NCI-H1092 (cell line): Measurements from ENCODE around the gene DST.
"Not testable (repeated sequence)": the region's sequence is repeated elsewhere in the genome, so short reads cannot be mapped to it uniquely, and the experiment has no call there.

ENCODE experiments used
- DNase-seq: peaks from one replicate; lab custom pipeline; 2025; lab: John Stamatoyannopoulos, UW

Gene DST

DNA sequence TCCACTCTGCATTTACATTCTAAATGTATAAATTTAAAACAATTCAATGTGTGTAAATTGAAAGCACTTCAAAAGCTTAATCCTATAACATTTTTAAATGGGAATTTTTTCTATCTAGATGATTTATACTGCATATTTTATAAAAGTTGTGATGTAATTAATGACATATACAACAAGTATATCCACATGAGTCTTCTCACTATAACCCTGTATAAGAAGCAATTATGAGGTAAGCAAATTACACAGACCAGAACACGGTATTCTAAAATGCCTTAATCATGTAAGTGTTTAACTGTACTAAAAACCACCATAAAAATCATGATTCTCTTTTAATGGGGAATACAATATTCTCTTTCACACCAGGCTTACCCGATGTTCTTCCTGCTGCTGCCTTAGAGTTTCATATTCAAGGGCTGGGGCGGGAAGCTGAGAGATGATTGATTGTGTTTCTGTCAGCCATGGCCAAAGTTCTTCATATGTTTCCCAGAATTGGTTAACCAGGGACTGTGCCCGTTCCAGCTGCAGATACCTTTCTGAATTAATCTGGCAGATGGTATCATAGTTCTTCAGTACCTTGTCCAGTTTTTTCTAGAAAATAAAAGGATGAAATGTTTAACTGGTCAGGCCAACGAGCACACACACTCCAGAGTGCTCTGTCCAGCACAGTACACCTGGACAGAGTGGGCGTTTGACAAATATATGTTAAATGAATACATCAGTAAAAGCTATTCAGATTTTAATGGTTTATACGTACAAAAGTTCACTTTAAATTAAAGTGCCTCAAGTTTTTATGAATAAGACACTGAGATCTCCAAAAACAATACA lies 127.4 kb downstream of the DST start:
- DNase-seq: no peak

DNA sequence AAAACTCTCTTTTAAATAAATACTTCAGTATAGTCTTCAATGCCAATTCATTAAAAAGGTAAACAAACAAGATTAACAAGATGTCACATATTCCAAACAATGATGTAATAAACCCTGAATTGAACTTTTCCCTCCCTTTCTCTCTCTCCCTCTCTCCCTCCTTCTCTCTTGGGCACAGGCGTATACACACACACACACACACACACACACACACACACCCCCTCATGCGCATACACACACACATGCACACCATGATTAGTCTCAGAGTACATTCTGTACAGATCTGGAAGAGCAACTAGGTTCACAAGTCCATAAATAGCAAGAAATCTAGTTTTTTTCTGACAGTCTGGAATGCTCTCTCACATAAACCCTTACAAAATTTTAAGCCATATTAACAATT lies 128.3 kb downstream of the DST start:
- DNase-seq: no peak

DNA sequence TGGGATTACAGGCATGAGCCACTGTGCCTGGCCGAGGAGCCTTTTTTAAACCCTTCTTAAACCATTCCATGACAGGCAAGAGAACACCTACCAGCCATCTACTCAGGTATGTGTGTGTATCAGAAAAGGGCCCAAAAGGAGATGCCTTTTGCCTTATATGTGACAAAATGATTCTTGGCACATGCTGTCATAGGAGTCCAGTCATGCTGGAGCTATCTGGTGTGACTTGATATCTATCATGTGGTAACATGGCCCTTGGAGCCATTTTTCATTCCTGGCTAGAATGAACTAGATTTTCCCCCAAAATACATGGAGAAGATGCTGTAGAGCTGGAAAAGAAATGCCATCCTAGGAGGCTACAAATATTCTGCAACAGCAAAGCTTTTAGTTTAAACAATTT lies 129.1 kb downstream of the DST start:
- no peak for DNase-seq

DNA sequence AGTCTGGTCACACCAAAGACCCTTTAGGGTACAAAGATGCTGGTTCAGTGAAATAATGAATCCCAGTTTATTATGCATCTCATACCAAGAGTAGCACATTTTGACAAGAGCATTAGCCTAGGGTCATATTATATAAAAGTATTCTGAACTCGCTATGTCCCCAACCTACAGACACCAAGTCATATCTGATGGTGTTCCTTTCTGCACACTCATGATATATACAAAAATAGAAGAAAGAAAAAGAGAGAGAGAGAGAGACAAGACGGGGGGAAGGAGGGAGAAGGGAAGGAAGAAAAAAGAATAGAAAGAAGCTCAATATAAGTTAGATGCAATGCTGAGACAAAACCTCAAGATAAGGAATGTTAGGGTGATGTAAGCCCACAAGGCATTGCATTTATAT lies 131.1 kb downstream of the DST start:
- DNase-seq: no peak

DNA sequence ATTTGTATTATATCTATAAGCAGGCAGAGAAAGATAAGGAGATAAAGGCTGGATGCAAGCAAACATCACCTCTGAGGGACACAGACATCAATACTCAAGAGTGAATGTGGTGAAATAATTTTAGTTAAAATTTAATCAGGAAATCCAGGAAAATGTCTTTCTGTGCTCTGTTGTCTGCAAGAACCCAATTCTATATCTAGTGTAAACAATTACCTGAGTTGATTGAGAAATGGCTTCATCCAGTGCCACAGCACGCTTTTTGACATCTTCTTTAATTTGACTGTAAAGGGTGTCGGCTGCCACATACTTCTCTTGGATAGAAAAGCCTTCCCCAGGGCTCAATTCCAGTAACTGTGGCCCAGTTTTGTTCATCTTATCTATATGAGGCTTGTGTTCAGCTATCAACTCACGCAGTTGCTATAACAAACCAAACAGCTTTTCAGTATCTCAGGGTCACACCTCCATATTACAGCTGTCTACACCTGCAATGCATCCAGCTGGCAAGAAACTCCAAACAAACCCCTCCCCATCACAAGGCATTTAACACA lies 131.6 kb downstream of the DST start:
- DNase-seq: no peak

DNA sequence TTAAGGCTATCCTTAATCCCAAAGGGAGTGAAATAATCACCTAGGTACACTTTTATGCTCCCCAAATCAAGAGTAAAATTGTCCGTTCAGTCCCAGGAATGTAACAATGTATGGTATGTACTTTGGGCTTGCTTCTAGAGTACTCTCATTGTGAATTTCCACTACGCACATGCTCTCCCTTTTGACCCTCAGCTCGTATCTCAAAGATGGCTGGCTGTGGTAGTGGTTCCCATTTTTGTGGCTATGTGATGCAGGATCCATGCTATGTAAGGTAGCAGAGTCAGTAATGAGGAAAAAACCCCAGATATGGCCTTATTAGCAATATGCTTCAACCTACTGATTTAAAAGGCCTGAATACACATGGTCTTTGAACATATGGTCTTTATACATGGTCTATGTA lies 133.7 kb downstream of the DST start:
- DNase-seq: no peak

DNA sequence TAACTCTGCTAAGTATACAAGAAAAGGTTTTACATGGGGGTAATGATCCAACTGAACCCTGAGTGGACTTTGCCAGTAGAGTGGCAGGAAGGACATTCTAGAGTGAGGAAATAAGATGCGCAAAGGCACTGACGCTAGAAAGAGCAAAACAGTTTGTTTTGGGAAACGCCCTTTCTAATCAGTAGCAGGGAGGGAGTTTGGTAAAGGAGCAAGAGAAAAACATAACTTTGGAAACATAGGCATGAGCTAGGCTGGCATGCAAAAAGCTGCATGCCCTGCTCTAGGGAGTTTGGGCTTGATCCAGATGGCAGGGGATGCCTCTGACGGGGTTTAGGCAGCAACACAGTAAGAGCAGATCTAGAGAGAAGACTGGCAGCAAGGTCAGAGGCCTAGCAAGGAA lies 135.2 kb downstream of the DST start:
- no peak for DNase-seq

DNA sequence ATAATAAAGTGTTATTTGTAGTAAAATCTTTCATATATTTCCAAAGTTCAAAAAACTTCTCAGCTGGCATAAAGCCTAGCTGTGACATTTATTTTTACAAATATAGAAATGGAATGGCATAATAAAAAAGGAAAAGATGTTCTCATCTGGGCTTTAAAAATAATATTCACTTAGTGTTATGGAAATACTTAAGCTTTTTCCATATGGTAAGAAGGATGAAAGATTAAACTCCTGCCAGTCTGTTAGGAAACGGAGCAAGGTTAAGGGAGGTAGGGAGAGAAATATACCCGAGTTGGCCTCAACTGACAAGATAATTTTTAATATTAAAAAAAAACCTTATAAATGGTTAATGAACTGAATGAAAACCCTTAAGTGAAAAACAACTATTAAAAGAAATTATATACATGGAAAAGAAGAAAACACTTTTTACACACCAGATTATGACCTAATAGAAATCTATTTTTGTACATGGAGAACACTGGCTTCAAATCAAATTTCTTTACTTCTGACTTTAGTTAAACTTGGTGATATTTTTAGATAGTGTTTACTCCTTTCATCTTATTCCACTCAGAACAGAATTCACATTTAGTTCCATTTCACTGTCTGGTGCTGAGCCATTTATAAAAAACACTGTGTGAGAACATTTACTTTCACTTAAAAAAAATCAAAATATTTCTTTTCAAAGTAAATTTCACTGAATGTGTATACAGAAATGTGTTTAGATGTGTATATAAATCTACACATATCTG lies 137.0 kb downstream of the DST start:
- no peak for DNase-seq

DNA sequence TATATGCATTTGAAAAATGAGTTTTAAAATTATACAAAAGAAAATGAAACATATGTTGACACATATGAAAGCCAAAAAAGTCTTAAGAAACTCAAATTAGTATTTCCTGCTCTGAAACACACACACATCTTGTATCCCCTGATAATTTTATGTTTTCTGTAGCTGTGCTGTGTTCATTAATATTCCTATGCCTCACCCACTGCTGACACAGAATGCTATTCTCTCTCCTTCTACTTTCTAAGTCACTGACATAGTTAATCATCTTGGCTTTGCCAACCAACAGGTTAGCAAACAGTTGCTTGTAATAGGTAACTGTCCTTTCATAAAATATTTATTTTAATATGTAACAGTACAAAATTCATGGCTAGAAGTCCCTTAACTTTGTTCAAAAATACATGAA lies 140.7 kb downstream of the DST start:
- DNase-seq: no peak

DNA sequence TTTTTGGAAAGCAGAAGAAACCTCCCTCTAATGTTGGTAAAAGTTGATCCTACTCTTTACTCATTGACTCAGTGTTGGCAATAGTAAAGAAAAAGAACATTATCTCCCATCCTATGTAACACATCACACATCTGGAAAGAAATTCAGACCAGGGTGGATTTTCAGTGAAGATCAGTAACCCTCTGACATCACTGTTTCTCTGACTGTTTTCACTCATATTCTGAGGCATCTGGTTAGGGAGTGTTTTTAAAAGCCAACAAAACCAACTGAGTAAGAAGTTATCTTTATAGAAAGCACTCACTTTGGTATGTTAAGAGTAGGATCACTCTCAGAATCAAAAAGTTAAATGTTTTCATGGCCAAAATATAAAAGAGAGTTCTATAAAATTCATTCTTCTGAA lies 143.6 kb downstream of the DST start:
- no peak for DNase-seq

DNA sequence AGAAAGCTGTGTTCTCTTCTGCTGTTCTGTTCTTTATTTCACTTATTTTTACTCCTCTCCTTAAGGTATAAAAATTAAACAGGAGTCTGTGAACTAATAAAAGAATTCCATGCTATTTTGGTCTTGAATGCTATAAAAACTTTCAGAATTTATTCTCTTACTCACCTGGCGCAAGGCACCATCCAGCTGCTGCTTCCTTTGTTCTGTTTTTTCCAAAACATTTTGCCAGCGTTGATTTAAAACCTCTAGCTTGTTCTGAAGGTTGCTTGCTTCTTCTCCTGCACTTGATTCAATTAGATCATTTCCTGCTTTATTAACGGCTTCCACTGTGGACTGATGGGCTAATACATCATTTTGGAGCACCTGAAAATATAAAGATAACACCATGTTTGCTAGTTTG lies 145.0 kb downstream of the DST start:
- DNase-seq: no peak

DNA sequence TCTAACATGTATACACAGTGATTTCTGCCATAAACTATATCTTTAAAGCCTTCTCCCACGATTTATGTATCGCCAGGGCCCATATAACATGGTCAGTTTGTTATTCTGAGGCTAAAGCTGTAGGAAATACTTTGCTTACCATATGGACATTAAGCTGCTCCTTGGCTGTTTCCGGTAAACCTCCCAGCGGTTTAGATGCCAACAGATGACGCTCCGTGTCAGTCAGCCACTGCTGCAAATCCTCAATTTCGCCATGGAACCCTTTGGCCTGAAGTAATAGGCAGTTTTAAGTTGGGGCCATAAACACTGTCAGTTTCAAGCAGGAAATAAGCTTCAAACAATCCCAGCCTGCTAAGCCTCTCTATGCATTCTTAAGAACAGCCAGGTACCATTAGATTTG lies 145.4 kb downstream of the DST start:
- no peak for DNase-seq

DNA sequence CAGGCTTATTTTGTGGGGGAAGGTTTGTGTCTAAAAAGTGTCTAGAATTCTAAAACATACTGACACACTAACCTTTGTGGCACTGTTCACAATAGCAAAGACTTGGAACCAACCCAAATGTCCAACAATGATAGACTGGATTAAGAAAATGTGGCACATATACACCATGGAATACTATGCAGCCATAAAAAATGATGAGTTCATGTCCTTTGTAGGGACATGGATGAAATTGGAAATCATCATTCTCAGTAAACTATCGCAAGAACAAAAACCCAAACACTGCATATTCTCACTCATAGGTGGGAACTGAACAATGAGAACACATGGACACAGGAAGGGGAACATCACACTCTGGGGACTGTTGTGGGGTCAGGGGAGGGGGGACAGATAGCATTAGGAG lies 146.0 kb downstream of the DST start:
- not testable (repeated sequence) for DNase-seq

DNA sequence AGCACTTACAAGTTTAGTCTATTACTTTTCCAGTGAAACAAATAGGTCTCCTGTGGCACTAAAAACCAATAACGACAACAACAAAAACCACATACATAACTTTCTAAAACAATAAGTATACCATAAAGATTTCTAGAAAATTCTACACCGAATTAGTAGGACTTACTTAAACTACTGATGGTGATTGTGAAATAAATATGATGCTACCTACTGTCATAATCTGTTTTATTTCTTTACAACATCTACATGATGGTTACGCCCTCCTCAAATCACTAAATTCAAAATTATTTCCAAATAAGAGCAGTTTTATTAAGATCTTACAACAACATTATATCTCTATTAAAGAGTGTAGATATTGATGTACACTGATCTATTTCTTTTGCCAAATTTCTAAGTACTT lies 147.0 kb downstream of the DST start:
- no peak for DNase-seq

DNA sequence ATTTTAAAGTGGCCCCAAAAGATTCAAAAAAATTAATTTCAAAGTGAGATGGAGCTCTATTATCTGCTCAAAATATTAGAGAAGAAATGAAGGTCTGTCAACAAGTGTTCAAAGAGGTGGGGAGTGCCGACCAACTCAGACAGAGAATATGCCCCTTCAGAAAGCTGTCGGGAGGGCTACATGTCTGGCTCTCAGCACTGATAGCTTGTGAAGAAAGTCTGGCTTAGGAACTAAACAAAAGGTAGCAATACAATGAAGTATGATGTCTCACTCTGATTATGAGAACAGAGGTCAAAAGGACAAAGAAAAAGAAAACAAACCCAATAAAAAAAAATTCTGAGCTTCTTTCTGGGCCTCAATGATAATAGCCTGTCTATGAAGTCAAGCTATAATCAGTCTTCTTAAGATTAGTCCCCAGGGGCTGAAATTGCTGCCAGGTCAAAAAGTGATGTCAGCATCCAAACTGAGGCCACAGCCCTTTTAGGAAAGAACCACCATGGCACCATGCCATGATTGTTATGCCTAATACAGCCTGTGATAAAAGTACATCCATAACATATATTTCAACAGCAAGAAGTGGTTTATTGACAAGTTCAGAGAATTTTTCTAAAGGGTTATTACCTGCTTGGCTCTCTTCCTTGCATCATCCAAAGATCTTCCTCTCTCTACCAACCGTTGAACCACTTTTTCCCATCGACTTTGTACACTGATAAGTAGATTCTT lies 150.9 kb downstream of the DST start:
- no peak for DNase-seq

DNA sequence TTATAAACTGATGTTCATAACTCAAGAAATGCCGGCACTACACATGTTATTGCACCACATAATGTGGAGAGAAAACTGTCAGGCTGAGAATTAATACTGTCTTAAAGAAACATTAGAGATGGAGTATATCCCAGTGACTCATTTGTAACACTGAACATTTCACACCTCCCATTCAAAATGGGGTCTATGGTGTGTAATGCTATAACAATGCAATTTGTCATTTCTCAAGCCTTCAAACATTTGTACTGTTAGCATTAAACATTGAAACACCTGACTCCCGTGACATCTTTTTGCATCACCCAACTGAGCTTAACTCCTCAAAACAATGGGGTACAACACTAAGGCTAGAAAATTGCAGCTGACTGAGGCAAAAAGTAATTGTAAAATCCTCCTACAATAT lies 151.7 kb downstream of the DST start:
- DNase-seq: no peak

DNA sequence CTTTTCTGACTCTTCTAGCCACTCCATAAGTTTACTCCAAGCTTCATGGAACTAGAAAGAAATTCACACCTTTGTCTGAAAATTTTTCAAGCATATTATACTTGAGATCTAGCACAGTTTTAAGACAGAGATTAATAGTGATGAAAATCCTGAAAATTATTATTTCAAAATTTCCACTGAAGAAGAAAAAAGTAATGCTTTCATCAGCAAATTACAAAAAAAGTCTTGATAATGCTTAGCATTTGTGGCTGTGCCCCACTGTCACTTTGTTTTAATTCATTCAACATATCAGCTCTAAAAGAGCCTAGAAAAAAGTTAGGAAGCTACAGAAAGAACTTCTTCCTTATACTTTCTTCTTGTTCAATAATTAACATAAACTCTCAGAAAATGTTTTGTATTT lies 153.1 kb downstream of the DST start:
- DNase-seq: no peak

DNA sequence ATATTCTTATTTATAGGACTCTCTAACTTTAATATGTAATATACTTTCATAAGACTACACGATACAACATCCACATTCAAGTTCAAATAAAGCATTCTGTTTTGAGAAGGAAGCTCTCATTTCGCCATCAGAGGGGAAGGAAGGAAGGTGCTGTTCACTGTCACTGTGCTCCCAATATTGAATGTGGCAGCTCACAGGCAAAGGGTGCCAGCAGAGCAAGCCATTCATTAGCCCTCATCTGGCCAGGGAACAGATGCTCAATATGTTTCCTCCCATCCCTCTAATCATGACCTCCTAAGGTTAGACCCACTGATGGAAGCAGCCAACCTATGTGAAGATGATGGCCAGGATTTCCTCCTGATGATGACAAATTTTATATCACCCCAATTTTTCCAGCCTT lies 154.4 kb downstream of the DST start:
- no peak for DNase-seq

DNA sequence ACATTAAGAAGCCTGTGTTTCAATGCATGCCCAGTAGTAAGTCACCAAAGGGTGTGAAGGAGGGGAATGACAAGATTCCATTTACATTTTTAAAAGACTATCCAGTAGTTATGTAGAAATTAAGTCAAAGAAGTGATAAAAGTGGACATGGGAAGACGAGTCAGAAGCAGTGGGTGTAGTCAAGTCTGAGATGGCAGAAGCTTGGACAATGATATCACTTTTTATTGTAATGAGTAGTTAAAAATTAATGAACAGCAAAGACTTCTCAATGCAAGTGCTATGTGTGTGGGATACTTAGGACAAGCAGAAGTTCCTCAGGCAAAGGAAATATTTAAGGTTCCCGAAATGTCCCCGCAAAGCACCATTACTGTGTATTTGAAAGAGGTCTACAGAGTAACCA lies 156.0 kb downstream of the DST start:
- DNase-seq: no peak

DNA sequence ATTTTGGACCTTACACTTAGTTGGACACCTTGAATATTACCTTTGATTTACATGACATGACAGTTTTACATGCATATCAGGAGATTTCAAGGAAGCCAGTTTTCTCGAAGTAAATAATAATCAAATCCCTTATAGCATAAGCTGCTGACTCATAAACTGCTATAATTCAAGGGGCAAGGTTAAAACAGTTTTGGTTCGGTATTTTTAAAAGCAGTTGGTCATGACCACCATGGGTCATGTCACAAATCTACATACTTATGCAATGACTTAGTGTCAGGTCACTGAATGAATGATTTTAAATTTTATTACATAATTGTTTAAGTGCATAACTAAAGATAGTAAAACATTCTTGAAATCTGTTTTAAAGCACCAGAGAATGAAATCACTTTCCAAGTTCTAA lies 158.0 kb downstream of the DST start:
- DNase-seq: no peak

DNA sequence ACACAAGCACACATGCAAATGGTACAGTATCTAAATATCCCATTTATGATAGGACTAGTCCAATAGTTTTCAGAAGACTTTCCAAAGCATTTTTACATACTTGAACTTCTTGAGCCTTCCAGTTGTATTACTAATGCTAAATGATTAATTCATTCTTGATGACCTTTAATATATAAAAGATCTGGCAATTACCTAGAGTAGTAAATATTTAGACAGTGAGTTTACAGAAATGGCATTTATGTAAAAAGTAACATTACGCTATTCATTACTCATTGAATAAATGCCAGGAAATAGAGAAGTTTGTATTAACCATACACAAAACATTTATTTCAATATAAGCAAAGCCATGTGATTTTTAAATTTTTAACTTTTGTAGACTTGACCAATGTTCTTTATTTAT lies 158.8 kb downstream of the DST start:
- no peak for DNase-seq

DNA sequence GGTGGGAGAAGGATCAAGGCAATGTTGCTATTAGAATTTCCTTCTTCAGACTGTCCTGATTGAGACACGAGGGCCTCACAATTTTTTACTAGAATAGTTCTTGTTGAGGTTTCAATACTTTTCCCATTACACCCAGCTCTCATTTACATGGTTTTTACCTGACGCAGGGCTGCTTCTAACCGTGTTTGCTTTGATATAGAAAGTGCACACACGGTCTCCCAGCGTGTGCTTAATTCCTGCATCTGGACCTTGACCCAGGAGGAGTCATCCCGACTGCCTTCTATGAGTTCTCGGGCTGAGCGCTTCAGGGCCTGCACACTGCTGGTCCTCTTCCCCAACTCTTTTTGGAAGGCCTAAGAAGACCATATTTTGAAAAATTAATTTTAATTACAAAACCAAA lies 160.2 kb downstream of the DST start:
- DNase-seq: no peak

DNA sequence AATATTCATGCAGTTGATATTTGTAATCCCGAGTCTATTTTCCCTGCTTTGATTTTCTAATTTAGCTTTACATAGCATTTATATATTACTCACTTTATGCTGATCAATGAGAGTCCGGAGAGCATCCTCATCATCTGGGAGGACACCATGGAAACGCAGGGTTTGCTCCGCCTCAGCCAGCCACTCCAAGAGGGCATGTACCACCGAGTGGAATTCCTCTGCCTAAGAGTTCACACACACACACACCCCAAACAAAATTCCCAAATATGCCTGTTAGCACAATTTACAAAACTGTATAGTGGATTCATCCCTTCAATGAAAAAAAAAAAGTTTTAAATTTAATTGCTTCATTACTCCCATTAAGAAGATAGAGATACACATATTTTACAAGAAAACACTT lies 160.7 kb downstream of the DST start:
- DNase-seq: no peak
